H7 (cell line): ENCODE data around the gene SPAG5. TPM values are rescaled to one million over a fixed set of nuclear protein-coding genes. Genes with fewer than 3 reads are reported as not detected.

Experiments used
- DNase-seq: peaks from one replicate; pipeline ENCODE4 v3.0.0; 2012
- H3K27me3 ChIP-seq: 2 replicates; pipeline ENCODE4 v1.6.0; 2011; ENCODE audit warnings: mild to moderate bottlenecking, low read length; ENCODE audit not compliant: control insufficient read depth, insufficient read depth
- H3K36me3 ChIP-seq: replicated peaks from 2 replicates; pipeline ENCODE4 v1.5.1; 2011; ENCODE audit warnings: low read length; ENCODE audit not compliant: control insufficient read depth, insufficient read depth
- H3K4me3 ChIP-seq: 2 replicates; pipeline ENCODE4 v1.5.1; 2011; ENCODE audit warnings: low read depth, mild to moderate bottlenecking, control low read depth, low read length, moderate library complexity; ENCODE audit not compliant: insufficient read depth
- total RNA-seq: library from RNA; depleted of rRNA; stranded (reverse); fragments of >200 nt; shearing (Covaris generic); gene quantifications from 2 replicates; pipeline ENCODE4 v1.2.3, GENCODE V29; 2014; rRNA removed

SPAG5 gene
- 153 and 166 TPM in 2 replicates for total RNA-seq

- peaks cover 1% of the 10 kb centered on the region; the same call in 1 of the 2 replicates for H3K36me3 ChIP-seq
Measured at GRCh38 chr17:28598799-28599310, at the start of gene SPAG5. Gene SPAG5, minus strand, starts transcription at chr17:28599025. Its CDS starts 79 bp downstream, at chr17:28598946.

GRCh38 chr17:28646039-28646754, 47.4 kb upstream of the SPAG5 start:
- no peaks in the 10 kb centered on the region for H3K27me3 ChIP-seq
- peaks cover 23% of the 10 kb centered on the region for H3K36me3 ChIP-seq
- DNase-seq = no peak
- no peak overlapping the region for H3K4me3 ChIP-seq

More at GRCh38 chr17:28598799-28599310, at the start of gene SPAG5:
- H3K27me3 ChIP-seq = no peaks in the 10 kb centered on the region
- DNase-seq = peak; percentile 99
- H3K4me3 ChIP-seq = peak within 1 kb of the TSS; percentile 70

GRCh38 chr17:28645576-28645939, 46.7 kb upstream of the SPAG5 start:
- no peaks in the 10 kb centered on the region for H3K27me3 ChIP-seq
- no peak for DNase-seq

GRCh38 chr17:28644787-28645575, 46.2 kb upstream of the SPAG5 start, which contains the start of gene BLTP2:
Gene BLTP2, minus strand, starts transcription at chr17:28645158. Its CDS starts 102 bp downstream, at chr17:28645056.
- no peaks in the 10 kb centered on the region for H3K27me3 ChIP-seq

More at GRCh38 chr17:28645576-28645939, 46.7 kb upstream of the SPAG5 start:
- H3K4me3 ChIP-seq = peak overlapping the region; percentile 80
- peaks cover 27% of the 10 kb centered on the region for H3K36me3 ChIP-seq

GRCh38 chr17:28643983-28644786, 45.4 kb upstream of the SPAG5 start:
- peak overlapping the region; percentile 92 for H3K4me3 ChIP-seq
- DNase-seq = peak; percentile 82
- no peaks in the 10 kb centered on the region for H3K27me3 ChIP-seq
- peaks cover 38% of the 10 kb centered on the region for H3K36me3 ChIP-seq

More at GRCh38 chr17:28644787-28645575, 46.2 kb upstream of the SPAG5 start, which contains the start of gene BLTP2:
- DNase-seq = peak; percentile 99
- peaks cover 30% of the 10 kb centered on the region for H3K36me3 ChIP-seq
- H3K4me3 ChIP-seq = peak within 1 kb of the TSS; percentile 92

GRCh38 chr17:28641579-28641978, 42.8 kb upstream of the SPAG5 start:
- Histone ChIP-seq H3K4me3 (no peak overlapping the region), H3K27me3 (no peaks in the 10 kb centered on the region), H3K36me3 (peaks cover 55% of the 10 kb centered on the region)
- no peak for DNase-seq

GRCh38 chr17:28635506-28635905, 36.7 kb upstream of the SPAG5 start:
- no peak for DNase-seq
- no peaks in the 10 kb centered on the region for H3K27me3 ChIP-seq
- H3K36me3 ChIP-seq = peaks cover 81% of the 10 kb centered on the region
- no peak overlapping the region for H3K4me3 ChIP-seq

- Histone ChIP-seq H3K4me3 (no peak overlapping the region), H3K27me3 (no peaks in the 10 kb centered on the region), H3K36me3 (peaks cover 75% of the 10 kb centered on the region)
- DNase-seq = no peak
Measured at GRCh38 chr17:28634206-28634865, 35.5 kb upstream of the SPAG5 start.

GRCh38 chr17:28626818-28627217, 28.0 kb upstream of the SPAG5 start:
- no peak for DNase-seq

GRCh38 chr17:28624148-28624547, 25.3 kb upstream of the SPAG5 start:
- H3K4me3 ChIP-seq = no peak overlapping the region
- no peak for DNase-seq
- no peaks in the 10 kb centered on the region for H3K27me3 ChIP-seq
- peaks cover 63% of the 10 kb centered on the region for H3K36me3 ChIP-seq

More at GRCh38 chr17:28626818-28627217, 28.0 kb upstream of the SPAG5 start:
- H3K27me3 ChIP-seq = no peaks in the 10 kb centered on the region
- H3K4me3 ChIP-seq = no peak overlapping the region
- H3K36me3 ChIP-seq = peaks cover 51% of the 10 kb centered on the region

- no peak for DNase-seq
- Histone ChIP-seq H3K4me3 (no peak overlapping the region), H3K36me3 (peaks cover 66% of the 10 kb centered on the region), H3K27me3 (no peaks in the 10 kb centered on the region)
Measured at GRCh38 chr17:28623696-28624095, 24.9 kb upstream of the SPAG5 start.

GRCh38 chr17:28622186-28622585, 23.4 kb upstream of the SPAG5 start:
- H3K4me3 ChIP-seq = no peak overlapping the region
- H3K36me3 ChIP-seq = peaks cover 68% of the 10 kb centered on the region
- DNase-seq = no peak
- no peaks in the 10 kb centered on the region for H3K27me3 ChIP-seq

GRCh38 chr17:28620010-28620409, 21.2 kb upstream of the SPAG5 start:
- H3K36me3 ChIP-seq = peaks cover 79% of the 10 kb centered on the region
- no peaks in the 10 kb centered on the region for H3K27me3 ChIP-seq
- no peak overlapping the region for H3K4me3 ChIP-seq
- DNase-seq = no peak
